HL-60 (cell line): Measurements from ENCODE around the gene HNRNPUL1.

ENCODE experiments used
- REST ChIP-seq: IDR thresholded peaks from 2 replicates; pipeline ENCODE4 v1.6.1; 2012; ENCODE audit warnings: low read depth; ENCODE audit not compliant: insufficient replicate concordance
- TF ChIP-seq, protein P1 (sequence below): IDR thresholded peaks from one replicate; pipeline ENCODE4 v1.5.1; 2011; ENCODE audit warnings: low read length, control low read depth, inconsistent platforms; ENCODE audit not compliant: insufficient read depth

GRCh38 chr19:41241859-41242258 is 22.3 kb upstream of the HNRNPUL1 start:
- TF ChIP-seq, protein P1, sequence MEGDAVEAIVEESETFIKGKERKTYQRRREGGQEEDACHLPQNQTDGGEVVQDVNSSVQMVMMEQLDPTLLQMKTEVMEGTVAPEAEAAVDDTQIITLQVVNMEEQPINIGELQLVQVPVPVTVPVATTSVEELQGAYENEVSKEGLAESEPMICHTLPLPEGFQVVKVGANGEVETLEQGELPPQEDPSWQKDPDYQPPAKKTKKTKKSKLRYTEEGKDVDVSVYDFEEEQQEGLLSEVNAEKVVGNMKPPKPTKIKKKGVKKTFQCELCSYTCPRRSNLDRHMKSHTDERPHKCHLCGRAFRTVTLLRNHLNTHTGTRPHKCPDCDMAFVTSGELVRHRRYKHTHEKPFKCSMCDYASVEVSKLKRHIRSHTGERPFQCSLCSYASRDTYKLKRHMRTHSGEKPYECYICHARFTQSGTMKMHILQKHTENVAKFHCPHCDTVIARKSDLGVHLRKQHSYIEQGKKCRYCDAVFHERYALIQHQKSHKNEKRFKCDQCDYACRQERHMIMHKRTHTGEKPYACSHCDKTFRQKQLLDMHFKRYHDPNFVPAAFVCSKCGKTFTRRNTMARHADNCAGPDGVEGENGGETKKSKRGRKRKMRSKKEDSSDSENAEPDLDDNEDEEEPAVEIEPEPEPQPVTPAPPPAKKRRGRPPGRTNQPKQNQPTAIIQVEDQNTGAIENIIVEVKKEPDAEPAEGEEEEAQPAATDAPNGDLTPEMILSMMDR: no peak
- no peak for TF ChIP-seq REST
